Endothelial cell of umbilical vein (primary cell): ENCODE results near the gene URGCP. TPM values are rescaled to one million over a fixed set of nuclear protein-coding genes. Genes with fewer than 3 reads are reported as not detected.

ENCODE experiments used
- BruUV-seq: library from RNA; stranded (reverse); fragments of 400-500 nt; replicated peaks from 2 replicates; lab custom pipeline; 2021; lab: Mats Ljungman, UMichigan
- CTCF ChIA-PET: fragments of 300-600, 350-600 bp; sonication (Branson Sonifier 250); formaldehyde crosslinking; loops from one replicate; lab custom pipeline; 2021; ENCODE audit warnings: antibody characterized with exemption, inconsistent platforms; lab: Charles Lee
- POLR2A ChIA-PET: fragments of 300-600, 350-600 bp; sonication (Branson Sonifier 250); formaldehyde crosslinking; loops from one replicate; lab custom pipeline; 2021; ENCODE audit warnings: antibody characterized with exemption, inconsistent platforms; lab: Charles Lee
- DNase-seq: peaks from one replicate; pipeline ENCODE4 v3.0.0-alpha.2; 2011; ENCODE audit warnings: low read depth, low spot score
- FAIRE-seq: peaks from 2 replicates; lab custom pipeline; 2011; peaks lifted over from hg19 to GRCh38; lab: Jason Lieb, UNC
- H2AFZ ChIP-seq: 2 replicates; pipeline ENCODE4 v1.6.0; 2012; ENCODE audit warnings: low read depth, low read length, control low read depth, inconsistent platforms
- H3K27ac ChIP-seq: 2 replicates; pipeline ENCODE4 v1.5.1; 2011; ENCODE audit warnings: low read depth, mild to moderate bottlenecking, control low read depth, low read length, moderate library complexity; ENCODE audit not compliant: insufficient read depth
- H3K27me3 ChIP-seq, 2 experiments: 2 replicates each; pipeline versions ENCODE4 v1.6.0 to v1.6.1; 2011; ENCODE audit warnings: low read length in 2 of 2, mixed read lengths in 1 of 2; ENCODE audit not compliant: control insufficient read depth in 2 of 2, insufficient read depth in 2 of 2
- H3K36me3 ChIP-seq, 2 experiments: 2 replicates in 1 of 2; 3 replicates in 1 of 2; pipeline ENCODE4 v1.5.1; 2011; ENCODE audit warnings: low read length in 2 of 2, mild to moderate bottlenecking in 1 of 2, moderate library complexity in 1 of 2; ENCODE audit not compliant: control insufficient read depth in 2 of 2, insufficient read depth in 2 of 2; ENCODE audit errors: extremely low read depth in 1 of 2
- H3K4me1 ChIP-seq: 3 replicates; pipeline ENCODE4 v1.5.1; 2011; ENCODE audit warnings: mild to moderate bottlenecking, low read length; ENCODE audit not compliant: control insufficient read depth, insufficient read depth; ENCODE audit errors: extremely low read depth
- H3K4me2 ChIP-seq: 2 replicates; pipeline ENCODE4 v1.6.1; 2011; ENCODE audit warnings: low read length, control low read depth, mixed read lengths; ENCODE audit not compliant: insufficient read depth
- H3K4me3 ChIP-seq, 3 experiments: fragments of 200-600 bp in 1 of 3; sonication (generic), shearing (Covaris generic) in 1 of 3; replicated peaks in 1 of 3; 2 replicates each; pipeline ENCODE4 v1.5.1; 2011 to 2016; ENCODE audit warnings: control low read depth in 3 of 3, low read length in 3 of 3, mild to moderate bottlenecking in 2 of 3, inconsistent platforms in 1 of 3, low read depth in 1 of 3, moderate library complexity in 1 of 3; ENCODE audit not compliant: insufficient read depth in 1 of 3
- H3K79me2 ChIP-seq: 2 replicates; pipeline ENCODE4 v1.6.0; 2012; ENCODE audit warnings: low read length, inconsistent platforms; ENCODE audit not compliant: control insufficient read depth, insufficient read depth
- H3K9ac ChIP-seq: replicated peaks from 2 replicates; pipeline ENCODE3; 2011; ENCODE audit warnings: low read length, control low read depth; ENCODE audit not compliant: insufficient read depth; ENCODE audit errors: extremely low read depth
- H3K9me1 ChIP-seq: replicated peaks from 3 replicates; pipeline ENCODE4 v1.6.0; 2011; ENCODE audit warnings: mild to moderate bottlenecking, low read length; ENCODE audit not compliant: control insufficient read depth, insufficient read depth; ENCODE audit errors: extremely low read depth
- H3K9me3 ChIP-seq: replicated peaks from 2 replicates; pipeline ENCODE4 v1.5.1; 2012; ENCODE audit warnings: low read length, inconsistent platforms; ENCODE audit not compliant: control insufficient read depth, insufficient read depth
- H4K20me1 ChIP-seq: replicated peaks from 2 replicates; pipeline ENCODE3; 2011; ENCODE audit warnings: mild to moderate bottlenecking, low read length; ENCODE audit not compliant: control insufficient read depth, insufficient read depth; ENCODE audit errors: extremely low read depth
- EZH2 ChIP-seq: IDR thresholded peaks from 2 replicates; pipeline ENCODE4 v1.6.1; 2012; ENCODE audit warnings: borderline replicate concordance, low read depth, mild to moderate bottlenecking, moderate library complexity, low read length, inconsistent platforms; ENCODE audit not compliant: severe bottlenecking
- FOS ChIP-seq: IDR thresholded peaks from 2 replicates; pipeline ENCODE4 v1.6.1; 2011; ENCODE audit warnings: mild to moderate bottlenecking, low read length, moderate library complexity, borderline replicate concordance; ENCODE audit not compliant: insufficient read depth
- GATA2 ChIP-seq: IDR thresholded peaks from 2 replicates; pipeline ENCODE4 v1.7.0; 2011; ENCODE audit warnings: low read depth, mild to moderate bottlenecking, moderate library complexity, mixed read lengths, low read length; ENCODE audit not compliant: insufficient read length, insufficient read depth
- JUN ChIP-seq: IDR thresholded peaks from 2 replicates; pipeline ENCODE4 v1.6.1; 2011; ENCODE audit warnings: borderline replicate concordance, low read depth; ENCODE audit not compliant: insufficient read length, insufficient read depth
- MYC ChIP-seq: IDR thresholded peaks from one replicate; pipeline ENCODE4 v1.6.1; 2011; ENCODE audit warnings: mild to moderate bottlenecking, low read depth, low read length
- POLR2A ChIP-seq: IDR thresholded peaks from 2 replicates; pipeline ENCODE4 v1.6.1; 2012; ENCODE audit warnings: low read depth, mild to moderate bottlenecking, control low read depth, low read length
- POLR2AphosphoS5 ChIP-seq: IDR thresholded peaks from 2 replicates; pipeline ENCODE4 v1.6.1; 2012; ENCODE audit warnings: low read depth, mild to moderate bottlenecking, control low read depth, low read length, moderate library complexity; ENCODE audit not compliant: insufficient read depth
- dilution Hi-C: fragments of 300-500 bp; cut with MboI; formaldehyde crosslinking; loops from one replicate; pipeline ENCODE4 v1.15.0; 2019; ENCODE audit warnings: low sequenced_read_pairs; ENCODE audit not compliant: extremely low pct_ligation_motif_present
- intact Hi-C: fragments of 100-400 bp; cut with micrococcal nuclease; formaldehyde crosslinking; loops from one replicate; pipeline ENCODE4 v1.10.0; 2022
- polyA plus RNA-seq, 4 experiments: library from polyadenylated mRNA; depleted of rRNA in 3 of 4; stranded (reverse) in 3 of 4; unstranded in 1 of 4; fragments of >200 nt; gene quantifications; 2 replicates each; pipeline versions ENCODE4 v1.2.1 to v1.2.3, GENCODE V29; 2011 to 2012; ENCODE audit warnings: missing spikeins in 1 of 4
- total RNA-seq: library from RNA; stranded (reverse); gene quantifications from 2 replicates; pipeline ENCODE4 v1.2.3, GENCODE V29; 2021
- TF ChIP-seq, protein P1 (sequence below), 2 donors: IDR thresholded peaks; 1 replicate in 1 of 2; 2 replicates in 1 of 2; pipeline ENCODE4 v1.5.1; 2011; ENCODE audit warnings: low read length in 2 of 2, mild to moderate bottlenecking in 2 of 2, moderate library complexity in 2 of 2, control low read depth in 1 of 2, inconsistent platforms in 1 of 2, low read depth in 1 of 2; ENCODE audit not compliant: insufficient read depth in 1 of 2; ENCODE audit errors: extremely low read depth in 1 of 2
- TF ChIP-seq, protein P2 (sequence below): IDR thresholded peaks from 2 replicates; pipeline ENCODE4 v1.6.1; 2011; ENCODE audit not compliant: insufficient read depth, insufficient read length

URGCP gene
- total and polyA plus RNA-seq, 2 donors (not counting 3 experiments of a cell fraction or from before 2014, with no cell fraction given) = 13.1 to 25.3 TPM

DNA sequence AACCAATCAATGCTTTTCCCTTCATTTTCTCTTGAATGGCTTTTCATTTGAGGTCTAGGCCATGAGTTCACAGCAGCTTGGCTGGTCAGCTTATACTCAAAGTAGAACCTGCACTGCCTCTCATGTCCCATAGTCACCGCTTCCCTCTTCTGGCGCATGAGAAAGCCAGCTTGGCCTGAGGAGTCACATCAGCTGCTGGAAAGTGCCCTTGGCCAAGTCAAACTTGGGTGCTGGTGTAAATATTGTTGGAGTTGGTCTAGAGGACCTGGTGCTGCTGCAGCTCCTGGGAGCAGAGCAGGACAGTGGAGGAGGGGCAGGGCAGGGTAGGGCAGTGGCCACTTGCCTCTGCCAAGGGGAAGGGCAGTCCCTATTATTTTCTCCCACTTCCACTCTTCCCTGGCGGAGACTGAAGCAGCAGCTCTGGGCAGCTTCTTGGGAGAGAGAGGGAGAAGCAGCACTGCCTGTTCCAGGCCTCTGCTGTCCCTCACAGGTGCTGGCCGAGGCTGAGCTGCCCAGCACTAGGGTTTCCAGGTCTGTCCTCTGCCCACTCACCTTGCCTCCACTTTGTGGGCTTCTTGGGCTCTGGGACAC lies 32.6 kb upstream of the URGCP start:
- Histone ChIP-seq H3K4me1 (no peaks in the 10 kb centered on the region), H3K9ac (no peak overlapping the region), H3K4me3 (no peak overlapping the region), H3K9me1 (no peaks in the 10 kb centered on the region), H3K9me3 (no peaks in the 10 kb centered on the region), H3K4me2 (no peak overlapping the region), H3K36me3 (no peaks in the 10 kb centered on the region), H3K27ac (no peak overlapping the region), H4K20me1 (no peaks in the 10 kb centered on the region), H2AFZ (no peak overlapping the region), H3K27me3 (no peaks in the 10 kb centered on the region), H3K79me2 (no peaks in the 10 kb centered on the region)
- no peak for TF ChIP-seq EZH2
- no peak for TF ChIP-seq GATA2
- TF ChIP-seq, protein P1, sequence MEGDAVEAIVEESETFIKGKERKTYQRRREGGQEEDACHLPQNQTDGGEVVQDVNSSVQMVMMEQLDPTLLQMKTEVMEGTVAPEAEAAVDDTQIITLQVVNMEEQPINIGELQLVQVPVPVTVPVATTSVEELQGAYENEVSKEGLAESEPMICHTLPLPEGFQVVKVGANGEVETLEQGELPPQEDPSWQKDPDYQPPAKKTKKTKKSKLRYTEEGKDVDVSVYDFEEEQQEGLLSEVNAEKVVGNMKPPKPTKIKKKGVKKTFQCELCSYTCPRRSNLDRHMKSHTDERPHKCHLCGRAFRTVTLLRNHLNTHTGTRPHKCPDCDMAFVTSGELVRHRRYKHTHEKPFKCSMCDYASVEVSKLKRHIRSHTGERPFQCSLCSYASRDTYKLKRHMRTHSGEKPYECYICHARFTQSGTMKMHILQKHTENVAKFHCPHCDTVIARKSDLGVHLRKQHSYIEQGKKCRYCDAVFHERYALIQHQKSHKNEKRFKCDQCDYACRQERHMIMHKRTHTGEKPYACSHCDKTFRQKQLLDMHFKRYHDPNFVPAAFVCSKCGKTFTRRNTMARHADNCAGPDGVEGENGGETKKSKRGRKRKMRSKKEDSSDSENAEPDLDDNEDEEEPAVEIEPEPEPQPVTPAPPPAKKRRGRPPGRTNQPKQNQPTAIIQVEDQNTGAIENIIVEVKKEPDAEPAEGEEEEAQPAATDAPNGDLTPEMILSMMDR (IDR thresholded peaks at IDR 0.05; ENCODE audit: extremely low read depth in 1 of 2, insufficient read depth in 1 of 2, low read depth in 1 of 2, low read length in 2 of 2) = no peak
- TF ChIP-seq FOS = no peak
- no peak for TF ChIP-seq POLR2AphosphoS5
- TF ChIP-seq POLR2A = no peak
- no peak for TF ChIP-seq MYC
- TF ChIP-seq, protein P2, sequence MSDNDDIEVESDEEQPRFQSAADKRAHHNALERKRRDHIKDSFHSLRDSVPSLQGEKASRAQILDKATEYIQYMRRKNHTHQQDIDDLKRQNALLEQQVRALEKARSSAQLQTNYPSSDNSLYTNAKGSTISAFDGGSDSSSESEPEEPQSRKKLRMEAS = no peak
- no peak for TF ChIP-seq JUN
- dilution Hi-C loops = no loop called here
- intact Hi-C loops = no loop called here
- ChIA-PET CTCF (no interaction called here), POLR2A (no interaction called here)
- BruUV-seq = no TSS peak
- FAIRE-seq (no peak), DNase-seq (no peak)
